Muscle of back (tissue), 11 donors: ENCODE results near the gene ZNF273. TPM values are rescaled to one million over a fixed set of nuclear protein-coding genes. Genes with fewer than 3 reads are reported as not detected.

Experiments
- DNase-seq, 3 donors: peaks; one replicate each; pipeline versions ENCODE4 v3.0.0 to v3.0.0-alpha.2; 2013
- polyA plus RNA-seq, 10 donors: library from polyadenylated mRNA; unstranded; fragments of 120-200 nt; gene quantifications; one replicate each; pipeline ENCODE4 v1.2.1, GENCODE V29; 2013; ENCODE audit not compliant: insufficient read length in 10 of 10

ZNF273 gene
- polyA plus RNA-seq, 10 donors, result 4.4 to 7.1 (median 6.1) TPM

GRCh38 chr7:64876792-64877713 lies 26.0 kb upstream of the ZNF273 start:
- DNase-seq, result peak in 2 of 3 donors; percentile 50 to 66

DNA sequence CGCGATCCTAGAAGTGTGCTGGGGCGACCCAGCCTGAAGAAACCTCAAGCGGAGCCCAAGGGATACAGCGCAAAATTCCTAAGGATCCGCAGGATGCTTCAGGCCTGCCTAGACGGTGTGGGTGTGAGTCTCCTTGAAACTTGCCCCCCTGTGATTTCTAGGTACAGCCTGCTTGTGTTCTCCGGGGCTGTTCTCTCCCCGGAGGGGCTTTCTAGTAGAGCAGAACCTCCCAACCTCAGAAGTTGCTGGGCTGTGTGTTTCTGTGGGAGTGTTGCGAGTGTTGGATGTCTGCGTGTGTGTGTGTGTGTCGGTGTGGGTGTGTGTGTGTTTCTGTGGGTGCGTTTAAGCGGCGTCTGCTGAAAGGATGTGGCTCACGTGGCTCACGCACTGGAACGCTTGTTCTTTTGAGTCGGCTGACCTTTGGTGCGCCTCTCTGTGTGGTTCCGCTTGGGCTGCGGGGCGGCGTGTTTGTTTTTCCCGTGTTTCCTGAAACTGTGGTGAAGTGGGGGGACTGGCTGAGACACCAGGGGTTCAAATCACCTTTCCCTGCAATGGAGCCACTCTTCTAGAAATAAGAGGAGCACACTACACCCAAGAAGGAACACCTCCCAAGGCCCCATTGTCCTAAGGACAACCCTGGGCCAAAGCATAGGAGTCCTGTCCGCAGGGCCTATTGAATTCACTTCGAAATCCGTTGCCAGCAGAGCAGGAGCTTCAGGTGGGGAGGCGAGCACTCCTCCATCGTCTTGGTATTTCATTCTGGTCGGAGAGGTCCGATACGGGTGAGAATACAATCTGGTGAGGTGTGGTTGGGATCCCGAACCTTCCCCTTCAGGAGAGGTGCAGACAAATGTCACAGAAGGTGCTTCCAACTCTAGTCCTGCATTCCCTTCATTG lies 25.1 kb upstream of the ZNF273 start:
- DNase-seq, result no peak

GRCh38 chr7:64878684-64879083 lies 24.4 kb upstream of the ZNF273 start:
- DNase-seq, result no peak

GRCh38 chr7:64879086-64879730 lies 23.9 kb upstream of the ZNF273 start:
- no peak for DNase-seq

DNA sequence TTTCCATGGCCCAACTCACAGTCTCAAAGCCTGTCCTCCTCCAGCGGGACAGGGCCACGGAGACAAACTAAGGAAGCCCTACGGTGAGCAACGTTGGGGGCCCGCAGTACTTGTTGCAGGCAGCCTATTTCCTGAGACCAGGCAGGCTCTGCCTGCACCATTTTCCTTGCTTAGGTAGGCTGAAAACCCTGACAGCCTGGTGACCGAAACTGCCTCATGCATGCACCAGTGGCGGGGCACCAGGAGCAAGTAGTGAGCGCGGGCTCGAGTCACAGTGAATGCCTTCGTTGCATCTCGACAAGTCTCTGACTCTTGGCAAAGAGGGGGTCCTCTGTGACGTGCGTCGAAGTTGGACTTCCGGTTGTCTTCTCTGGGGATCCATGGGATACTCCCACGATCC lies 23.3 kb upstream of the ZNF273 start:
- DNase-seq, result no peak

DNA sequence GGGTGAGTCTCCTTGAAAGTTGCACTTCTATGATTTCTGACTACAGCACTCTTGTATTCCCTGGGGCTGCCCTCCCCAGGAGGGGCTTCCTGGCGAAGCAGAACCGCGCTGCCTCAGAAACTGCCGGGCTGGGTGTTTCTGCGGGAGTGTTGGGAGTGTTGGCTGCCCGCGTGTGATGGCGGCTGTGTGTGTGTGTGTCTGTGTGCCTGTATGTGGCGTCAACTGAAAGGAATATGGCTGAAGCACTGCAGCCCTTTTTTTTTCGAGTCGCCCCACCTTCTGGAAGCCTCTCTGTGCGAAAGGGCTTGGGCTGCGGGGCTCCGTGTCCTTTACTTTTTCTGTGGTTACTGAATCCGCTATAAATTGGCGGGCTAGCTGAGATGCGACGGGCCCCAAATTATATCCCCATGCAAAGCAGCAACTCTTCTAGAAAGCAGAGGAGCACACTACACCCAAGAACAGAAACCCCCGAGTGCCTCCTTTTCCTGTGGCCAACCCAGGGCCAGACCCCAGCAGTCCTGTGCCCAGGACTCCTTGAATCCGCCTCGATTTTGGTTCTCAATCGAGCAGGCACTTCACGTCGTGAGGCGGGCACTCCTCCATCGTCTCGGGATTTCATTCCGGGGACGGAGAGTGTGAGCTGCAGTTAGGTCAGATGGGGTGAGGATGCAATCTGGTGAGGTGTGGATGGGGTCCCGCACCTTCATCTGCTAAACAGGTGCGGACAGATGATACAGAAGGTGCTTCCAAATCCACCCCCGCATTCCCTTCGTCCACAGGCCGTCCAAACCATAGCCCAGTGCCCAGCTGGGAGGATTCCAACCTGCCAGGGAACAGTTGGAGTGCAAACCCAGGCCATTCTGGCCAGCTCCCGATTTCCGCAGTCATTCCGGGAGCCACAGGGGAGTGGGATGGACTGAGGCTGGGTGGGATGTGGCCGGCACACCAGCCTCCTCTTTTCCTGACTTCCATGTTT lies 22.5 kb upstream of the ZNF273 start:
- DNase-seq, result no peak

- DNase-seq, result no peak
Measured at GRCh38 chr7:64881461-64882287, 21.4 kb upstream of the ZNF273 start.

DNA sequence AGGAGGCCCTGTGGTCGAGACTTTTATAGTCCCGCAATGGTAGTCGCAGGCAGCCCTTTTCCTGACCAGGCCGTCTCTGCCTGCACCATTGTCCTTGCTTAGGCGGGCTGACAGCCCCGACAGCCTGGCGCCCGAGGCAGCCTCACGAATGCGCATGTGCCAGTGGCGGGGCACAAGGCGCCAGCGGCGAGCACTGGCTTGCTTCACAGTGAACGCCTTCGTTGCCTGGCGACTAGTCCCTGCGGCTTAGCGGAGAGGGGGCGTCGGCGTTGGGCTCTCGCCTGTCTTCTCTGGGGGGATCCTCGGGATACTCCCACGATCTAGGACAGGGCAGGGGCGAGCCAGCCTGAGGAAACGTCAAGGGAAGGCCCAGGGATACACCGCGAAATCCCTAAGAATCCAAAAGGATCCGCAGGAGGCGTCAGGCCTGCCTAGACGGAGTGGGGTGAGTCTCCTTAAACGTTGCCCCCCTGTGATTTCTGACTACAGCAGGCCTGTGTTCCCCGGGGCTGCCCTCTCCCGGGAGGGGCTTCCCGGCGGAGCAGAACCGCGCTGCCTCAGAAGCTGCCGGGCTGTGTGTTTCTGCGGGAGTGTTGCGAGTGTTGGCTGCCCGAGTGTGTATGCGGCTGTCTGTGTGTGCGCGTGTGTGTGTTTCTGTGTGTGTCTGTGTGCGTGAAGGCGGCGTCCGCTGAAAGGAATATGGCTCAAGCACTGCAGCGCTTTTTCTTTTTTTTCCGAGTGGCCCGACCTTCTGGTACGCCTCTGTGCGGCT lies 20.5 kb upstream of the ZNF273 start:
- peak in 2 of 3 donors; percentile 37 to 76 for DNase-seq

DNA sequence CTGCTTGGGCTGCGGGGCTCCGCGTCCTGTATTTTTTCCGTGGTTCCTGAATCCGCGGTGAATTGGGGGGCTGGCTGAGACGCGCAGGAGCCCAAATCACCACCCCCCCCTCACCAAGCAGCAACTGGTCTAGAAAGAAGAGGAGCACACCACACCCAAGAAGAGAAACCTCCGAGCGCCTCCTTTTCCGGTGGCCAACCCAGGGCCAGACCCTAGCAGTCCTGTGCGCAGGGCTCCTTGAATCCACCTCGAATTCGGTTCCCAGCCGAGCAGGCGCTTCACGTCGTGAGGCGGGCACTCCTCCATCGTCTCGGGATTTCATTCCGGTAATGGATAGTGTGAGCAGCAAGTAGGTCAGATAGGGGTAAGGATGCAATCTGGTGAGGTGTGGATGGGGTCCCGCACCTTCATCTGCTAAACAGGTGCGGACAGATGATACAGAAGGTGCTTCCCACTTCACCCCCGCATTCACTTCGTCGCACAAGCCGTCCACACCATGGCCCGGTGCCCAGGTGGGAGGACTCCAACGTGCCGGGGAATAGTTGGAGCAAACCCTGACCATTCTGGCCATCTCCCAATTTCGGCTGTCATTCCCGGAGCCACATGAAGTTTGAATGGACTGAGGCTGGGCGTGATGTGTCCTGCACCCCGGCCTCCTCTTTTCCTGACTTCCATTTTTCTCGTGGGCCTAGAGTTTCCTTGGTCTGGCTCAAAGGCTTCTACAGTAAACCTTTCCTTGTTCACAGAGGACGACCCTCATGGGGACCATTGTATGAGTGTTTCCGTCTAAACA lies 19.8 kb upstream of the ZNF273 start:
- DNase-seq, result peak in 1 of 3 donors; percentile 45

DNA sequence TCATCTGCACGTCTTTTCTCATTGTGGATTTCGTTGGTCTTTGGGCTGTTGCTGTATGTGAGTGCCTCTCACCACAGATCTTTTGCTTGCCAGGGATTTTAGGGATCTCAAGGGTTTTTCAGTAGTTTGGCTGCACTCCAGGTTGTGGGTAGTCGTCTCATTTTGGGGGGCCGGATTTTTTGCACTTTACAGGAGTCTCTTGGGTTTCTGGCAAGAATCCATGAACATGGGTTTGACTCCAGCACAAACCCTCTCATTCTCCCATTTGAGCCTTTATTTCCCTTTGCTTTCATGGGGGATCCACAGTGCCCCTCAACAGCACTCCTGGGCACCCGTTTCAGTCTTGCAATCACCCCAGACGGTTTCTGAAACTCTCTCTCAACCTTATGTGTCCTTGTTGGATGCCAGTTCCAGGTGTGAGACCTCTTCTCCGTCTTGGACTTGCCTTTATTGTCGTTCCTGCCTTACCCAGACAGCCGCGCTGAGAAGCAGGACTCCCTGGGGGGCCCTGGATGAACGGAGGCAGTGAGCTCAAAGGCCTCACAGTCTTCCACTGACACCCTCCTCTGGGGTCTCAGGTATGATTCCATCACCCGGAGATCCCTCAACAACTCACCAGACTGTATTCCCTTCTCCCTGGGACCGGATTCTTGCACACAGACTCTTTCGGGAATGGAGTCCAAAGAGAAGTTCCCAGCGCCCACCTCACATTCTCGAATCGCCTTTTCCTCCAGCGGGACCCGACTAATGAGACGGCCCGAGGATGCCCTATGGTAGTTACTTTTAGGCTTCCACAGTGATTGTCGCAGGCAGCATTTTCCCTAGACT lies 18.8 kb upstream of the ZNF273 start:
- no peak for DNase-seq

DNA sequence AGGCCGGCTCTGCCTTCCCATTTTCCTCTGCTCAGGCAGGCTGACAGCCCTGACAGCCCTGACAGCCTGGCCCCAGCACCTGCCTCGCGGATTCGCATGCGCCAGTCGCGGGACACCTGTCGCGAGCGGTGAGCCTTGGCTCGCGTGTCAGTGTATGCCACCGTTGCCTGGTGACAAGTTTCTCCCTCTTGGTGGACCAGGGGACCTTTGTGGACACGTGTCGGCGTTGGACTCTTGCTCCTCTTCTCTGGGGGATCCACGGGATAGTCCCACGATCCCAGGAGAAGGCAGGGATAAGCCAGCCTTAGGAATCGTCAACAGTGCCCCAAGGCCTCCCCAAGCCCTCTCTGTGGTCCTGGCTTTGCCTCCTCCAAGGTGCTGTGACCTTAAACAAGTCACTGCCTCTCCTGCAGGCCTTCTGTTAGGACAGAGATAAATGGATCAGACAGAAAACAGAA lies 18.1 kb upstream of the ZNF273 start:
- no peak for DNase-seq

DNA sequence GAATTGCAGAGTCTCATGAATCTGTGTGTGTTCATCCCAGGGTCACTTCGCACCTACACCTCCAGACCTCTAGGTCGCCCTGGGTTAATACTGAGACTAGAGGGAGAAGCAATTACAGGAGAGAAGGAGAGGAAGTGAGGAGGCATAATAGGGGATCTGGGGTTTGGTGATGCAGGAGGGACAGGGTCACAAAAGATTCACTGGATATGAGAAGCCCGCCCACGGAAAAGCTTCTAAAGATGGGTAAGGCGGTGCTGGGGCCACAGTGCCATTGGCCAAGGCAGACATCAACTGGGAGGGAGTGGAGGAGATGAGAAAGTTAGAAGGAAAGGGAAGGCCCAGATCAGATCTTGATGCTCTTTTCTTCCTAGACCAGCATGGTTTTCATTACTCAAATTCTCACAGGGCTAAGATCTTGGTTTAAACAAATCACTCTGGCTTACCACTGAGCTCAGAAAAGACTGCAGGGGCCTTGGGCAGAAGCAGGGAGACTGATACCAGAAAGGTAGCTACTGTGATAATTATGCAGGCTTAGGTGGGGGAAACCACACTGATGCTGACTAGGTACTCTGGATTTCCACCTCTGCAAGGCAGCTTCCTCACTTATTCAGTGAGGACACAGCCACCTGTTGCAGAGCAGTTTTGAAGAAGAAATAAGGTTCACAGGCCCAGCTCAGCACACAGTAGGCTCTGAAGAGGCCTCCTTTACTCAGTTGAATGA lies 17.4 kb upstream of the ZNF273 start:
- DNase-seq, result no peak

DNA sequence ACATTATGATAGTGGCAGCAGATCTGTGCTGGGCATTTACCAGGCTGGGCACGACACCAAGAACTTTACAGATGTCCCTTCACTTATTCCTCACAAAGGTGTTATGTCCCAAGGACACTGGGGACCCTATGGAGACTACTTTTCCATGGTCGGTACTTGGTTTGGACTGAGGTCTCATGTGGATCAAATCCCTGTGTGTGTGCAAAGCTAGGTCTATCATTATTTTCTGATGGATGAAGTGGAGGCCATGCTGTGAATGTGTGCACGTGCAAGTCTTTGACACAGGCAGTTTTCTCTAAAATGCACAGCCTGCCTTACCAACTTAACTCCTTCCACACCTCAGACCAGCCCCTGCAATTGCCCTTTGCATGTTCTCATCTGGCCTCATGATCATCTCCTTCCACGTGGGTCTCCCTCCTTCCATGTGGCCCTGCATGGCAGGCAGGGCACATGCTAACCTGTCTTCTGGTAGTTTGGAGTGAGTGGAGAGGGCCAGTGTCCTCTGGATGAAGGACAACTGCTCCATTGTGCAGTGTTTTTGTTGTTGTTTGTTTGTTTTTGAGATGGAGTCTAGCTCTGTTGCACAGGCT lies 16.0 kb upstream of the ZNF273 start:
- no peak for DNase-seq

DNA sequence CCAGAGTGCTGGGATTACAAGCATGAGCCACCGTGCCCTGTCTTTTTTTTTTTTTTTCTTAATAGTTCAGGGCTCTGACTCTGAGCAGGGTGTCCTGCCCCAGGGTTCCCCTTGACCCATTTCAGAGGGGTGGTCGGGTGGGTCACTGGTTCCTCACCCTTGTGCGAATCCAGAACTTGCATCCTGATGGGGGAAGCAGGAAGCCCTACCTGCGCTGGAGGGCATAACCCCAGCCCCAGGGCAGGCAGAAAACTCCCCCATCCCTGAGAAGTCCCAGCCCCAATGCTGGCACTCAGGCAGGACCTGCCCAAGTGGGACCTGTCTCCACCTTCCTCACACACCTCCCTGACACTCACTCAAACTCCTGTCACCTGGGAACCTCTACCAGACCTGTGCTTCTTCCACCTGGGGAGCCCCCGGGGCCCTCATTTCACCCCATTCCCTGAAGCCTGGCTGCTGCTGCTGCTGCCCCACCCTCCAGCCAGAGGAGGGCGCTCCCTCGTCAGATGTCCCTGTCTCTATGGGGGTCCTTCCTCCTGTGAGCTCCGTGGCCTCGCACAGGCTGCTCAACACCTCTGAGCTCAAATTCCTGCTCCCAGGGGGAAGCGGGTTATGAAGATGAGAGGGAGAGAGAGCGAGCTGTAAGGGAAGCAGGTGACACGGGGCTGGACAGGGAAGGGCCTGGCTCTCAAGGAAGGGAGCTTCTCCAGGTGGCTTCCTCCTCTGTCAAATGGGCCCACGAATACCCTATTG lies 15.1 kb upstream of the ZNF273 start:
- DNase-seq, result peak in 1 of 3 donors; percentile 34

DNA sequence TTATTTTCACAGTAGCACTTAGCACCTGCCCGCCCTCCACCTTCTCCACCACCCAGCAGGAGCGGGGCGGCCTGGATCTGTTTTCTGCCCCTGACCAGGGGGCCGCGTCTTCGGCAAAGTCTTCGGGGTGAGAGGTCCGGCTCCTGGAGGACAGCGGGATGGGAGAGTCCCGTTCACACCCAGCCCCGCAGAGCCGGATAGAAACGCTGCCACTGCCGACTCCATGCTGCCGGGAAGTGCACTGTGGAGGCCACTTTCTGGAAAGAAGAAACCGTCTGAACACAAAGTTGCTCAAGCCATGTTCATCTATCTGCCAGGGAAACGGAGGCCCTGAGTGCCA lies 14.5 kb upstream of the ZNF273 start:
- no peak for DNase-seq
